Measurements from ENCODE around the gene PMAIP1.
"Not testable (repeated sequence)": the region's sequence is repeated elsewhere in the genome, so short reads cannot be mapped to it uniquely, and the experiment has no call there.

The PMAIP1 gene

GRCh38 chr18:59885579-59886163, 14.1 kb upstream of the PMAIP1 start:
- DNase-seq, result no peak

GRCh38 chr18:59886399-59886798, 13.4 kb upstream of the PMAIP1 start:
- not testable (repeated sequence) for DNase-seq

- DNase-seq, result no peak
These were observed 7.7 kb upstream of the PMAIP1 start for GRCh38 chr18:59892123-59892522.

GRCh38 chr18:59893971-59894370, 5.8 kb upstream of the PMAIP1 start:
- DNase-seq, result no peak

- no peak for DNase-seq
These were observed 2.4 kb upstream of the PMAIP1 start for GRCh38 chr18:59897321-59897954.

GRCh38 chr18:59898093-59898492, 1.7 kb upstream of the PMAIP1 start:
- DNase-seq, result no peak

GRCh38 chr18:59898609-59899297, 1.0 kb upstream of the PMAIP1 start:
- no peak for DNase-seq

GRCh38 chr18:59900222-59901128, 679 bp downstream of the PMAIP1 start:
- peak; percentile 28 for DNase-seq

- no peak for DNase-seq
These were observed 2.6 kb downstream of the PMAIP1 start for GRCh38 chr18:59902131-59902992.

- DNase-seq, result no peak
These were observed 3.3 kb downstream of the PMAIP1 start for GRCh38 chr18:59902993-59903610.

GRCh38 chr18:59904011-59904601, 4.3 kb downstream of the PMAIP1 start:
- no peak for DNase-seq

GRCh38 chr18:59905686-59906091, 5.9 kb downstream of the PMAIP1 start:
- no peak for DNase-seq

- DNase-seq, result no peak
These were observed 6.4 kb downstream of the PMAIP1 start for GRCh38 chr18:59906203-59906602.

GRCh38 chr18:59907172-59907571, 7.4 kb downstream of the PMAIP1 start:
- no peak for DNase-seq

- no peak for DNase-seq
These were observed 7.9 kb downstream of the PMAIP1 start for GRCh38 chr18:59907660-59908059.

- no peak for DNase-seq
These were observed 9.0 kb downstream of the PMAIP1 start for GRCh38 chr18:59908799-59909198.

GRCh38 chr18:59909289-59910036, 9.7 kb downstream of the PMAIP1 start:
- no peak for DNase-seq

GRCh38 chr18:59910967-59911366, 11.2 kb downstream of the PMAIP1 start:
- DNase-seq, result no peak

- no peak for DNase-seq
These were observed 11.8 kb downstream of the PMAIP1 start for GRCh38 chr18:59911600-59911999.

GRCh38 chr18:59912007-59912550, 12.3 kb downstream of the PMAIP1 start:
- no peak for DNase-seq
